HepG2 (cell line): Measurements from ENCODE around the gene UBE2N. TPM values are rescaled to one million over a fixed set of nuclear protein-coding genes. Genes with fewer than 3 reads are reported as not detected.

ENCODE experiments used
- ATAC-seq: fragments of 200-7000 bp; cut with Tn5 transposase; 3 replicates; pipeline ENCODE4 v1.9.1; 2020; ENCODE audit warnings: mild to moderate bottlenecking, moderate library complexity
- BruUV-seq: library from RNA; stranded (reverse); fragments of 400-500 nt; replicated peaks from 2 replicates; lab custom pipeline; 2021; lab: Mats Ljungman, UMichigan
- CTCF ChIA-PET: fragments of 300-600 bp; formaldehyde crosslinking; extraction: SDS; loops from one replicate; lab custom pipeline; 2021; ENCODE audit warnings: low total read pairs, inconsistent platforms, low intra/inter-chr PET ratio; lab: Yijun Ruan, JAX
- POLR2A ChIA-PET: fragments of 350-600 bp; sonication (Branson Sonifier 250); formaldehyde crosslinking; loops from one replicate; lab custom pipeline; 2020; ENCODE audit warnings: antibody characterized with exemption, inconsistent platforms; lab: Yijun Ruan, JAX
- DNase-seq: peaks from one replicate; pipeline ENCODE4 v3.0.0-alpha.2; 2015; ENCODE audit warnings: low spot score
- FAIRE-seq: peaks from 3 replicates; lab custom pipeline; 2011; peaks lifted over from hg19 to GRCh38; lab: Jason Lieb, UNC
- H2AFZ ChIP-seq: one replicate; pipeline ENCODE4 v1.6.1; 2011; ENCODE audit warnings: low read length, inconsistent platforms
- H3K27ac ChIP-seq: fragments of 300-600 bp; 3 replicates; pipeline ENCODE4 v1.8.0; 2011; ENCODE audit warnings: mixed run types, mild to moderate bottlenecking, mixed read lengths, low read length, inconsistent platforms; ENCODE audit not compliant: insufficient read depth; ENCODE audit errors: extremely low read length
- H3K27me3 ChIP-seq, 2 experiments: fragments of 200-600 bp in 1 of 2; 2 replicates in 1 of 2; 3 replicates in 1 of 2; pipeline versions ENCODE4 v1.6.0 to v1.8.0; 2011; ENCODE audit warnings: low read length in 2 of 2, mild to moderate bottlenecking in 2 of 2, moderate library complexity in 2 of 2, inconsistent platforms in 1 of 2; ENCODE audit not compliant: insufficient read depth in 2 of 2, control insufficient read depth in 1 of 2
- H3K36me3 ChIP-seq, 2 experiments: fragments of 200-600 bp in 1 of 2; replicated peaks in 1 of 2; 2 replicates in 1 of 2; 3 replicates in 1 of 2; pipeline versions ENCODE4 v1.5.1 to v1.8.0; 2011; ENCODE audit warnings: low read length in 2 of 2, inconsistent platforms in 1 of 2; ENCODE audit not compliant: insufficient read depth in 2 of 2, control insufficient read depth in 1 of 2
- H3K4me1 ChIP-seq: 2 replicates; pipeline ENCODE4 v1.5.1; 2012; ENCODE audit warnings: low read length, inconsistent platforms; ENCODE audit not compliant: insufficient read depth
- H3K4me2 ChIP-seq: 2 replicates; pipeline ENCODE4 v1.6.0; 2011; ENCODE audit warnings: low read depth, low read length, inconsistent platforms
- H3K4me3 ChIP-seq, 3 experiments: fragments of 200-600 bp in 1 of 3; sonication (generic), shearing (Covaris generic) in 1 of 3; replicated peaks in 1 of 3; 2 replicates each; pipeline ENCODE4 v1.5.1; 2011 to 2016; ENCODE audit warnings: low read length in 3 of 3, inconsistent platforms in 2 of 3, low read depth in 2 of 3, mild to moderate bottlenecking in 2 of 3, control low read depth in 1 of 3, mixed read lengths in 1 of 3; ENCODE audit not compliant: insufficient read depth in 1 of 3
- H3K79me2 ChIP-seq: one replicate; pipeline ENCODE4 v1.6.1; 2011; ENCODE audit warnings: low read length, inconsistent platforms; ENCODE audit not compliant: insufficient read depth
- H3K9ac ChIP-seq: 2 replicates; pipeline ENCODE4 v1.6.0; 2011; ENCODE audit warnings: mild to moderate bottlenecking, low read depth, low read length, inconsistent platforms; ENCODE audit not compliant: insufficient read depth
- H3K9me3 ChIP-seq: 2 replicates; pipeline ENCODE4 v1.5.1; 2012; ENCODE audit warnings: mild to moderate bottlenecking, low read length
- H4K20me1 ChIP-seq: 2 replicates; pipeline ENCODE4 v1.6.0; 2011; ENCODE audit warnings: inconsistent platforms, mild to moderate bottlenecking, low read length, moderate library complexity; ENCODE audit not compliant: insufficient read depth
- CTCF ChIP-seq: sonication (generic); formaldehyde crosslinking; IDR thresholded peaks from 2 replicates; pipeline ENCODE4 v1.5.0; 2020; ENCODE audit warnings: mild to moderate bottlenecking, missing genetic modification reagents, moderate library complexity
- FOXA1 ChIP-seq, 2 experiments: fragments of 450-650 bp in 1 of 2; sonication (generic) in 1 of 2; formaldehyde crosslinking in 1 of 2; IDR thresholded peaks; 2 replicates each; pipeline versions ENCODE4 v1.4.0 to v1.6.1; 2016 to 2020; ENCODE audit warnings: missing genetic modification reagents in 1 of 2
- HCFC1 ChIP-seq: fragments of 150-350 bp; IDR thresholded peaks from 2 replicates; pipeline ENCODE4 v1.6.1; 2014; ENCODE audit warnings: low read depth, low read length
- KDM5A ChIP-seq: fragments of 200-600 bp; sonication (generic); IDR thresholded peaks from 2 replicates; pipeline ENCODE4 v1.7.0; 2018; ENCODE audit warnings: antibody characterized with exemption, mild to moderate bottlenecking, low read length, borderline replicate concordance
- RARA ChIP-seq: IDR thresholded peaks from 2 replicates; pipeline ENCODE4 v1.6.1; 2016; ENCODE audit warnings: missing genetic modification reagents, missing compliant biosample characterization
- RERE ChIP-seq: IDR thresholded peaks from 2 replicates; pipeline ENCODE4 v1.6.1; 2016; ENCODE audit warnings: low read depth, missing genetic modification reagents, missing compliant biosample characterization
- SAP130 ChIP-seq: IDR thresholded peaks from 2 replicates; pipeline ENCODE4 v1.6.1; 2016; ENCODE audit warnings: low read depth
- SOX5 ChIP-seq: IDR thresholded peaks from 2 replicates; pipeline ENCODE4 v1.6.1; 2016; ENCODE audit warnings: borderline replicate concordance
- THAP11 ChIP-seq: IDR thresholded peaks from 2 replicates; pipeline ENCODE4 v1.6.1; 2016; ENCODE audit warnings: missing biosample characterization, missing genetic modification reagents
- ZMYM2 ChIP-seq: sonication (generic); formaldehyde crosslinking; IDR thresholded peaks from 2 replicates; pipeline ENCODE4 v1.8.0; 2022; ENCODE audit warnings: mild to moderate bottlenecking, missing genetic modification reagents
- ZNF512 ChIP-seq: sonication (generic); formaldehyde crosslinking; IDR thresholded peaks from 2 replicates; pipeline ENCODE4 v1.4.0; 2020; ENCODE audit warnings: mild to moderate bottlenecking, missing genetic modification reagents
- ZNF639 ChIP-seq: conservative IDR thresholded peaks from 2 replicates; pipeline ENCODE4 v1.6.1; 2018; ENCODE audit warnings: missing genetic modification reagents
- in situ Hi-C: cut with HindIII; loops from 2 replicates; pipeline ENCODE4 v1.10.0; 2017; ENCODE audit warnings: low pct_unique_long_range_greater_than_20kb; ENCODE audit not compliant: extremely low pct_ligation_motif_present
- intact Hi-C: fragments of 100-400 bp; cut with micrococcal nuclease; formaldehyde crosslinking; loops from one replicate; pipeline ENCODE4 v1.10.0; 2022; ENCODE audit not compliant: unreplicated experiment
- polyA plus RNA-seq, 8 experiments: library from polyadenylated mRNA; depleted of rRNA in 3 of 8; stranded (reverse) in 7 of 8; unstranded in 1 of 8; fragments of >200 nt; fragmentation: Illumina TruSeq in 4 of 8; extraction: Trizol in 4 of 8; gene quantifications; 2 replicates each; pipeline versions ENCODE4 v1.2.1 to v1.2.3, GENCODE V29; 2011 to 2016; ENCODE audit warnings: low read depth in 4 of 8, missing spikeins in 1 of 8, mixed read lengths in 1 of 8; ENCODE audit not compliant: insufficient read depth in 1 of 8
- total RNA-seq, 5 experiments: library from RNA; depleted of rRNA; stranded (reverse); fragments of >200 nt; fragmentation: Illumina TruSeq; extraction: Trizol; gene quantifications; 2 replicates each; pipeline ENCODE4 v1.2.3, GENCODE V29; 2016; ENCODE audit warnings: low read depth in 1 of 5

Gene UBE2N
- total and polyA plus RNA-seq, 2 of the 13 experiments (the other 11 are each of a cell fraction or from before 2014, with no cell fraction given): 188 to 197 TPM

- TF ChIP-seq RERE: no peak
- no peak for TF ChIP-seq ZNF639 (CRISPR knock-in tag)
- no peak for TF ChIP-seq FOXA1 (IDR thresholded peaks at IDR 0.05)
- no peak for TF ChIP-seq FOXA1 (CRISPR knock-in tag; IDR thresholded peaks at IDR 0.05)
- TF ChIP-seq HCFC1: no peak
These were observed 41.0 kb upstream of the UBE2N start (continued) for GRCh38 chr12:93482721-93483120.

GRCh38 chr12:93476555-93476954 is 34.8 kb upstream of the UBE2N start:
- FAIRE-seq: peak; percentile 60
- Histone ChIP-seq H3K4me1 (peaks cover 20% of the 10 kb centered on the region), H2AFZ (no peak overlapping the region), H3K4me3 (no peak overlapping the region), H3K79me2 (peaks cover 25% of the 10 kb centered on the region), H3K27ac (no peak overlapping the region), H3K9ac (no peak overlapping the region), H4K20me1 (no peaks in the 10 kb centered on the region), H3K36me3 (peaks cover 12 to 67% of the 10 kb centered on the region in 2 experiments), H3K27me3 (no peaks in the 10 kb centered on the region), H3K4me2 (no peak overlapping the region), H3K9me3 (no peaks in the 10 kb centered on the region)
- peak; percentile 79 for ATAC-seq
- CTCF ChIA-PET: no interaction called here
- intact Hi-C loops (no loop called here), in situ Hi-C loops (no loop called here)
- no TSS peak for BruUV-seq
- POLR2A ChIA-PET: no interaction called here
- peak; percentile 16 for DNase-seq
- TF ChIP-seq KDM5A (no peak), ZMYM2 (CRISPR knock-in tag) (0 out of 2 replicates have a peak, but pooled peaks have one; percentile 34), SAP130 (CRISPR knock-in tag) (peak; percentile 46; the same call in 1 of the 2 replicates), RARA (CRISPR knock-in tag) (0 out of 2 replicates have a peak, but pooled peaks have one; percentile 20), ZNF512 (CRISPR knock-in tag) (no peak), CTCF (CRISPR knock-in tag) (no peak), SOX5 (peak; percentile 34; the same call in 1 of the 2 replicates), THAP11 (peak; percentile 41; the same call in 1 of the 2 replicates)
